NT2/D1 (cell line): Measurements from ENCODE around the gene DPP6.

Experiments used
- SUZ12 ChIP-seq: IDR thresholded peaks from 2 replicates; pipeline ENCODE4 v1.6.1; 2011; ENCODE audit not compliant: insufficient read length, insufficient read depth; ENCODE audit errors: extremely low read depth
- ZNF274 ChIP-seq: IDR thresholded peaks from 2 replicates; pipeline ENCODE4 v1.6.1; 2011; ENCODE audit warnings: mild to moderate bottlenecking, low read depth, low read length

DNA sequence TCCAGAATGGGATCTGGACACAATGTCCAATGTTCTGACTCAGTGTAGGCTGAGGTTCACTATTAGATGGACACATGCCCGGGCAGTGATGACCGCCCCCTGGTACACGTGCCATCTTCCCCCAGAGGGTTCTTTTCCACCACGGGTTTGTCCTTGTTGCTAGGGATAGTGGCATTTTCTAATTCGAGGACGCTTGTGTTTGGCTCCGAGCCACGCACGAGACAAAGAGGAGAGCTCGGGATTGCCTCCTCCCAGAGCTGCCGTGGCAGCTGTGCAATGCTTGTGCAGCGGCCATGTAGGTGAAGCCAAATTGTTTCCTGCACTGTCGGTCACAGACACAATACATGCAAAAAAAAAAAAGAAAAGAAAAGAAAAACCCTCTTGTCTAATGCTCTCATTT, 743.2 kb downstream of the DPP6 start:
- TF ChIP-seq ZNF274 (no peak), SUZ12 (no peak)
